Activated T-helper 17 cell treated with anti-CD3 and anti-CD28 coated beads, Interleukin-2, amount 50 U/mL, for 72 hours (primary cell): ENCODE measurements around the gene HDLBP. TPM values are rescaled to one million over a fixed set of nuclear protein-coding genes. Genes with fewer than 3 reads are reported as not detected.
"Not testable (repeated sequence)": the region's sequence is repeated elsewhere in the genome, so short reads cannot be mapped to it uniquely, and the experiment has no call there.

Experiments
- ATAC-seq: fragments of 150-1000 bp; cut with Tn5 transposase; replicated peaks from 2 replicates; pipeline ENCODE4 v1.10.0; 2021; ENCODE audit warnings: mild to moderate bottlenecking, moderate library complexity
- H3K27ac Mint-ChIP-seq: one replicate; pipeline ENCODE4 v1.8.0; 2022; ENCODE audit warnings: mixed read lengths
- H3K27me3 Mint-ChIP-seq: one replicate; pipeline ENCODE4 v1.8.0; 2022; ENCODE audit warnings: mixed read lengths
- H3K36me3 Mint-ChIP-seq: one replicate; pipeline ENCODE4 v1.8.0; 2022; ENCODE audit warnings: low read depth, mild to moderate bottlenecking, mixed read lengths
- H3K4me1 Mint-ChIP-seq: one replicate; pipeline ENCODE4 v1.8.0; 2022; ENCODE audit warnings: mixed read lengths
- H3K4me3 Mint-ChIP-seq: one replicate; pipeline ENCODE4 v1.8.0; 2022; ENCODE audit warnings: mild to moderate bottlenecking, mixed read lengths
- H3K9me3 Mint-ChIP-seq: one replicate; pipeline ENCODE4 v1.8.0; 2022; ENCODE audit warnings: mixed read lengths
- total RNA-seq, 2 donors: library from RNA; stranded (reverse); gene quantifications; one replicate each; pipeline ENCODE4 v1.2.3, GENCODE V29; 2022

Gene HDLBP
- total RNA-seq, 2 donors from 2014 or later: 303 to 319 TPM

- Mint-ChIP-seq H3K27me3 (no peaks in the 10 kb centered on the region), H3K27ac (no peak overlapping the region), H3K4me3 (no peak overlapping the region), H3K36me3 (peaks cover 61% of the 10 kb centered on the region), H3K9me3 (no peaks in the 10 kb centered on the region), H3K4me1 (peaks cover 31% of the 10 kb centered on the region)
- no peak for ATAC-seq
Observed at GRCh38 chr2:241285596-241285995, 29.9 kb downstream of the HDLBP start.

- Mint-ChIP-seq H3K4me3 (no peak overlapping the region), H3K36me3 (peaks cover 36% of the 10 kb centered on the region), H3K9me3 (no peaks in the 10 kb centered on the region), H3K27ac (no peak overlapping the region), H3K27me3 (no peaks in the 10 kb centered on the region), H3K4me1 (peaks cover 25% of the 10 kb centered on the region)
- ATAC-seq: no peak
Observed at GRCh38 chr2:241282555-241282954, 32.9 kb downstream of the HDLBP start.

GRCh38 chr2:241280291-241280690 is 35.2 kb downstream of the HDLBP start:
- no peak for ATAC-seq
- H3K36me3 Mint-ChIP-seq: peaks cover 40% of the 10 kb centered on the region
- no peak overlapping the region for H3K27ac Mint-ChIP-seq
- H3K4me1 Mint-ChIP-seq: peaks cover 22% of the 10 kb centered on the region
- H3K4me3 Mint-ChIP-seq: no peak overlapping the region
- no peaks in the 10 kb centered on the region for H3K9me3 Mint-ChIP-seq
- H3K27me3 Mint-ChIP-seq: no peaks in the 10 kb centered on the region

- Mint-ChIP-seq H3K4me1 (peaks cover 20% of the 10 kb centered on the region), H3K4me3 (no peak overlapping the region), H3K27me3 (no peaks in the 10 kb centered on the region), H3K36me3 (peaks cover 37% of the 10 kb centered on the region), H3K9me3 (no peaks in the 10 kb centered on the region), H3K27ac (no peak overlapping the region)
- ATAC-seq: no peak
Observed at GRCh38 chr2:241279828-241280227, 35.6 kb downstream of the HDLBP start.

GRCh38 chr2:241279413-241279812 is 36.1 kb downstream of the HDLBP start:
- Mint-ChIP-seq H3K4me1 (peaks cover 18% of the 10 kb centered on the region), H3K36me3 (peaks cover 35% of the 10 kb centered on the region), H3K27ac (no peak overlapping the region), H3K27me3 (no peaks in the 10 kb centered on the region), H3K4me3 (no peak overlapping the region), H3K9me3 (no peaks in the 10 kb centered on the region)
- ATAC-seq: no peak

GRCh38 chr2:241278306-241278705 is 37.2 kb downstream of the HDLBP start:
- H3K36me3 Mint-ChIP-seq: peaks cover 28% of the 10 kb centered on the region
- H3K27me3 Mint-ChIP-seq, H3K4me3 Mint-ChIP-seq: not testable (repeated sequence)

GRCh38 chr2:241275910-241276309 is 39.6 kb downstream of the HDLBP start:
- H3K27ac Mint-ChIP-seq: no peak overlapping the region
- H3K36me3 Mint-ChIP-seq: peaks cover 21% of the 10 kb centered on the region
- H3K9me3 Mint-ChIP-seq: no peaks in the 10 kb centered on the region
- ATAC-seq: no peak
- H3K4me1 Mint-ChIP-seq: peaks cover 21% of the 10 kb centered on the region
- no peak overlapping the region for H3K4me3 Mint-ChIP-seq
- H3K27me3 Mint-ChIP-seq: no peaks in the 10 kb centered on the region

More at GRCh38 chr2:241278306-241278705, 37.2 kb downstream of the HDLBP start:
- H3K4me1 Mint-ChIP-seq: peaks cover 15% of the 10 kb centered on the region
- ATAC-seq, H3K9me3 Mint-ChIP-seq, H3K27ac Mint-ChIP-seq: not testable (repeated sequence)

- no peaks in the 10 kb centered on the region for H3K9me3 Mint-ChIP-seq
- H3K4me1 Mint-ChIP-seq: peaks cover 25% of the 10 kb centered on the region
- H3K36me3 Mint-ChIP-seq: peaks cover 23% of the 10 kb centered on the region
- H3K4me3 Mint-ChIP-seq: no peak overlapping the region
- ATAC-seq: no peak
- H3K27me3 Mint-ChIP-seq: no peaks in the 10 kb centered on the region
- peak overlapping the region; percentile 9 for H3K27ac Mint-ChIP-seq
Observed at GRCh38 chr2:241275504-241275903, 40.0 kb downstream of the HDLBP start.

- Mint-ChIP-seq H3K4me1 (peaks cover 21% of the 10 kb centered on the region), H3K4me3 (no peak overlapping the region), H3K9me3 (no peaks in the 10 kb centered on the region), H3K36me3 (peaks cover 33% of the 10 kb centered on the region), H3K27me3 (no peaks in the 10 kb centered on the region), H3K27ac (no peak overlapping the region)
- ATAC-seq: no peak
Observed at GRCh38 chr2:241274127-241274526, 41.3 kb downstream of the HDLBP start.

GRCh38 chr2:241273210-241274020 is 42.1 kb downstream of the HDLBP start:
- H3K9me3 Mint-ChIP-seq: no peaks in the 10 kb centered on the region
- H3K27me3 Mint-ChIP-seq: no peaks in the 10 kb centered on the region
- peaks cover 40% of the 10 kb centered on the region for H3K36me3 Mint-ChIP-seq
- peaks cover 23% of the 10 kb centered on the region for H3K4me1 Mint-ChIP-seq
- no peak for ATAC-seq
- peak overlapping the region; percentile 69 for H3K4me3 Mint-ChIP-seq
- H3K27ac Mint-ChIP-seq: peak overlapping the region; percentile 15

- Mint-ChIP-seq H3K4me1 (peaks cover 31% of the 10 kb centered on the region), H3K27ac (peak overlapping the region; percentile 15), H3K9me3 (no peaks in the 10 kb centered on the region), H3K27me3 (no peaks in the 10 kb centered on the region), H3K36me3 (peaks cover 43% of the 10 kb centered on the region), H3K4me3 (peak overlapping the region; percentile 82)
- peak; percentile 79 for ATAC-seq
Observed at GRCh38 chr2:241272303-241273209, 42.9 kb downstream of the HDLBP start.

GRCh38 chr2:241271706-241272302 is 43.7 kb downstream of the HDLBP start:
- Mint-ChIP-seq H3K27me3 (no peaks in the 10 kb centered on the region), H3K4me3 (peak overlapping the region; percentile 82), H3K9me3 (no peaks in the 10 kb centered on the region), H3K4me1 (peaks cover 37% of the 10 kb centered on the region), H3K36me3 (peaks cover 43% of the 10 kb centered on the region), H3K27ac (peak overlapping the region; percentile 71)
- peak; percentile 70 for ATAC-seq

- Mint-ChIP-seq H3K9me3 (no peaks in the 10 kb centered on the region), H3K4me1 (peaks cover 41% of the 10 kb centered on the region), H3K27ac (peak overlapping the region; percentile 71), H3K27me3 (no peaks in the 10 kb centered on the region), H3K4me3 (peak overlapping the region; percentile 82), H3K36me3 (peaks cover 52% of the 10 kb centered on the region)
- ATAC-seq: no peak
Observed at GRCh38 chr2:241270531-241270930, 44.9 kb downstream of the HDLBP start.

GRCh38 chr2:241269707-241270520 is 45.6 kb downstream of the HDLBP start:
- Mint-ChIP-seq H3K4me3 (no peak overlapping the region), H3K36me3 (peaks cover 59% of the 10 kb centered on the region), H3K4me1 (peaks cover 41% of the 10 kb centered on the region), H3K27me3 (no peaks in the 10 kb centered on the region), H3K9me3 (no peaks in the 10 kb centered on the region), H3K27ac (no peak overlapping the region)
- ATAC-seq: no peak
